GM23338 (cell line): ENCODE results near the gene ADAD1. TPM values are rescaled to one million over a fixed set of nuclear protein-coding genes. Genes with fewer than 3 reads are reported as not detected.

Experiments
- ATAC-seq: fragments of 200-7000 bp; cut with Tn5 transposase; 3 replicates; pipeline ENCODE4 v1.9.1; 2020
- DNase-seq: peaks from one replicate; pipeline ENCODE4 v3.0.0-alpha.2; 2015; ENCODE audit warnings: low spot score
- H2AFZ ChIP-seq: fragments of 200-600 bp; sonication (generic); 2 replicates; pipeline ENCODE4 v1.8.0; 2016; ENCODE audit warnings: antibody characterized with exemption, mild to moderate bottlenecking, moderate library complexity
- H3F3A ChIP-seq: fragments of 200-600 bp; sonication (generic); replicated peaks from 2 replicates; pipeline ENCODE4 v1.8.0; 2017; ENCODE audit warnings: antibody characterized with exemption, mixed run types, low read depth
- H3K27ac ChIP-seq: fragments of 200-600 bp; sonication (generic); 2 replicates; pipeline ENCODE4 v1.6.1; 2016; ENCODE audit warnings: low read depth
- H3K27me3 ChIP-seq: fragments of 200-600 bp; sonication (generic); 2 replicates; pipeline ENCODE4 v1.8.0; 2016; ENCODE audit warnings: mild to moderate bottlenecking, mixed run types, moderate library complexity; ENCODE audit not compliant: insufficient read depth
- H3K36me3 ChIP-seq: fragments of 200-600 bp; sonication (generic); 2 replicates; pipeline ENCODE4 v1.8.0; 2016; ENCODE audit warnings: mild to moderate bottlenecking; ENCODE audit not compliant: insufficient read depth
- H3K4me1 ChIP-seq: fragments of 200-600 bp; sonication (generic); 2 replicates; pipeline ENCODE4 v1.8.0; 2016; ENCODE audit warnings: mild to moderate bottlenecking, moderate library complexity; ENCODE audit not compliant: insufficient read depth
- H3K4me2 ChIP-seq: fragments of 200-600 bp; sonication (generic); 2 replicates; pipeline ENCODE4 v1.7.1; 2017; ENCODE audit warnings: mixed run types
- H3K4me3 ChIP-seq: fragments of 200-600 bp; sonication (generic); 2 replicates; pipeline ENCODE4 v1.6.1; 2016; ENCODE audit warnings: mixed run types
- H3K79me2 ChIP-seq: fragments of 200-600 bp; sonication (generic); replicated peaks from 2 replicates; pipeline ENCODE4 v1.8.0; 2017; ENCODE audit warnings: mild to moderate bottlenecking; ENCODE audit not compliant: insufficient read depth
- H3K9me2 ChIP-seq: fragments of 200-600 bp; sonication (generic); 2 replicates; pipeline ENCODE4 v1.8.0; 2017; ENCODE audit not compliant: insufficient read depth
- H4K20me1 ChIP-seq: fragments of 200-600 bp; sonication (generic); replicated peaks from 2 replicates; pipeline ENCODE4 v1.8.0; 2017; ENCODE audit warnings: mild to moderate bottlenecking; ENCODE audit not compliant: insufficient read depth
- H3K27ac Mint-ChIP-seq: 2 replicates; pipeline ENCODE4 v1.8.0; 2020; ENCODE audit warnings: inconsistent platforms, mild to moderate bottlenecking, moderate library complexity, mixed read lengths
- H3K27me3 Mint-ChIP-seq: 3 replicates; pipeline ENCODE4 v1.8.0; 2022; ENCODE audit warnings: low read depth, mild to moderate bottlenecking, moderate library complexity, mixed read lengths, inconsistent platforms; ENCODE audit not compliant: insufficient read depth, poor library complexity
- H3K36me3 Mint-ChIP-seq: 3 replicates; pipeline ENCODE4 v1.8.0; 2021; ENCODE audit warnings: low read depth, mild to moderate bottlenecking, inconsistent platforms, moderate library complexity, mixed read lengths
- H3K4me1 Mint-ChIP-seq: 3 replicates; pipeline ENCODE4 v1.8.0; 2020; ENCODE audit warnings: mild to moderate bottlenecking, inconsistent platforms, mixed read lengths
- H3K4me3 Mint-ChIP-seq: 3 replicates; pipeline ENCODE4 v1.8.0; 2021; ENCODE audit warnings: moderate library complexity, mild to moderate bottlenecking, inconsistent platforms, mixed read lengths
- H3K9me3 Mint-ChIP-seq: 3 replicates; pipeline ENCODE4 v1.8.0; 2020; ENCODE audit warnings: moderate library complexity, mild to moderate bottlenecking, inconsistent platforms, mixed read lengths
- CREB1 ChIP-seq: fragments of 250-450 bp; sonication (Bioruptor Pico); IDR thresholded peaks from 2 replicates; pipeline ENCODE4 v1.5.0; 2020; ENCODE audit warnings: low read depth, mild to moderate bottlenecking, moderate library complexity
- EZH2 ChIP-seq: fragments of 200-600 bp; sonication (generic); IDR thresholded peaks from one replicate; pipeline ENCODE4 v1.8.0; 2017; ENCODE audit warnings: antibody characterized with exemption, mild to moderate bottlenecking, low read depth; ENCODE audit not compliant: unreplicated experiment
- EZH2phosphoT487 ChIP-seq: fragments of 200-600 bp; sonication (generic); IDR thresholded peaks from one replicate; pipeline ENCODE4 v1.8.1; 2018; ENCODE audit warnings: antibody characterized with exemption; ENCODE audit not compliant: unreplicated experiment
- JUNB ChIP-seq: IDR thresholded peaks from one replicate; pipeline ENCODE4 v1.6.1; 2016; ENCODE audit warnings: antibody characterized with exemption; ENCODE audit not compliant: unreplicated experiment
- NANOG ChIP-seq: IDR thresholded peaks from 2 replicates; pipeline ENCODE4 v1.6.1; 2016; ENCODE audit warnings: antibody characterized with exemption, borderline replicate concordance
- POLR2AphosphoS5 ChIP-seq: IDR thresholded peaks from 2 replicates; pipeline ENCODE4 v1.6.1; 2016; ENCODE audit warnings: antibody characterized with exemption, low read depth
- REST ChIP-seq: IDR thresholded peaks from one replicate; pipeline ENCODE4 v1.6.1; 2018; ENCODE audit warnings: antibody characterized with exemption; ENCODE audit not compliant: unreplicated experiment
- STAT1 ChIP-seq: IDR thresholded peaks from one replicate; pipeline ENCODE4 v1.6.1; 2016; ENCODE audit warnings: antibody characterized with exemption; ENCODE audit not compliant: unreplicated experiment
- ZNF114 ChIP-seq: fragments of 250-450 bp; sonication (Bioruptor Pico); IDR thresholded peaks from 2 replicates; pipeline ENCODE4 v1.5.0; 2020; ENCODE audit warnings: mild to moderate bottlenecking, moderate library complexity
- ZNF331 ChIP-seq: fragments of 250-450 bp; sonication (Bioruptor Pico); IDR thresholded peaks from 2 replicates; pipeline ENCODE4 v1.5.0; 2020; ENCODE audit warnings: low read depth, mild to moderate bottlenecking, moderate library complexity
- ZNF462 ChIP-seq: fragments of 250-450 bp; sonication (Bioruptor Pico); IDR thresholded peaks from 2 replicates; pipeline ENCODE4 v1.5.0; 2020; ENCODE audit warnings: mild to moderate bottlenecking, moderate library complexity
- polyA plus RNA-seq: library from polyadenylated mRNA; unstranded; fragments of >200 nt; fragmentation: Nextera tagmentation; extraction: Ambion mirVana; gene quantifications from 2 replicates; pipeline ENCODE4 v1.2.1, GENCODE V29; 2016
- total RNA-seq: library from RNA; depleted of rRNA; stranded (reverse); fragments of >200 nt; shearing (Covaris generic); gene quantifications from 2 replicates; pipeline ENCODE4 v1.2.3, GENCODE V29; 2014
- TF ChIP-seq, protein P1 (sequence below): IDR thresholded peaks from 2 replicates; pipeline ENCODE4 v1.6.1; 2016; ENCODE audit warnings: antibody characterized with exemption

ADAD1 gene
- total and polyA plus RNA-seq, 2 experiments from 2014 or later = not detected

- no peak overlapping the region for H3K27ac Mint-ChIP-seq
- no peak overlapping the region for H3K4me2 ChIP-seq
- H3K36me3 ChIP-seq = no peaks in the 10 kb centered on the region; the same call in 1 of the 2 replicates
- H2AFZ ChIP-seq = no peak overlapping the region
- no peaks in the 10 kb centered on the region for H3K4me1 ChIP-seq
- no peaks in the 10 kb centered on the region for H3K9me2 ChIP-seq
- no peak overlapping the region for H3K4me3 Mint-ChIP-seq
- no peaks in the 10 kb centered on the region for H3K27me3 Mint-ChIP-seq
- no peaks in the 10 kb centered on the region for H4K20me1 ChIP-seq
- peaks cover 6% of the 10 kb centered on the region; the same call in 2 of the 3 replicates for H3K36me3 Mint-ChIP-seq
- no peak overlapping the region for H3K27ac ChIP-seq
- TF ChIP-seq ZNF331 (no peak), CREB1 (CRISPR knock-in tag) (no peak), POLR2AphosphoS5 (no peak), EZH2phosphoT487 (no peak), ZNF114 (no peak), NANOG (no peak), JUNB (no peak), STAT1 (no peak), ZNF462 (CRISPR knock-in tag) (no peak), REST (no peak), EZH2 (no peak)
- TF ChIP-seq, protein P1, sequence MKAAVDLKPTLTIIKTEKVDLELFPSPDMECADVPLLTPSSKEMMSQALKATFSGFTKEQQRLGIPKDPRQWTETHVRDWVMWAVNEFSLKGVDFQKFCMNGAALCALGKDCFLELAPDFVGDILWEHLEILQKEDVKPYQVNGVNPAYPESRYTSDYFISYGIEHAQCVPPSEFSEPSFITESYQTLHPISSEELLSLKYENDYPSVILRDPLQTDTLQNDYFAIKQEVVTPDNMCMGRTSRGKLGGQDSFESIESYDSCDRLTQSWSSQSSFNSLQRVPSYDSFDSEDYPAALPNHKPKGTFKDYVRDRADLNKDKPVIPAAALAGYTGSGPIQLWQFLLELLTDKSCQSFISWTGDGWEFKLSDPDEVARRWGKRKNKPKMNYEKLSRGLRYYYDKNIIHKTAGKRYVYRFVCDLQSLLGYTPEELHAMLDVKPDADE = no peak
- H3K4me3 ChIP-seq = no peak overlapping the region
- ATAC-seq (no peak), DNase-seq (no peak)
- H3K4me1 Mint-ChIP-seq = no peaks in the 10 kb centered on the region
- no peaks in the 10 kb centered on the region for H3K9me3 Mint-ChIP-seq
- H3F3A ChIP-seq = no peaks in the 10 kb centered on the region
- H3K27me3 ChIP-seq = no peaks in the 10 kb centered on the region
- no peaks in the 10 kb centered on the region for H3K79me2 ChIP-seq
Measured at GRCh38 chr4:122329876-122330565, 48.8 kb upstream of the ADAD1 start.
